Sigmoid colon (tissue), 4 donors: ENCODE measurements around the gene METTL24.

Experiments used
- CTCF ChIP-seq, 4 experiments: fragments of 450-650 bp in 3 of 4; fragments of 200-600 bp in 1 of 4; IDR thresholded peaks; one replicate each; pipeline ENCODE4 v1.5.1; 2016 to 2019; ENCODE audit warnings: antibody characterized with exemption in 4 of 4, mild to moderate bottlenecking in 3 of 4, moderate library complexity in 2 of 4
- EP300 ChIP-seq, 4 donors: sonication (generic); formaldehyde crosslinking; IDR thresholded peaks; one replicate each; pipeline ENCODE4 v1.6.1; 2017; ENCODE audit warnings: antibody characterized with exemption in 4 of 4
- POLR2A ChIP-seq, 2 donors: fragments of 450-650 bp; IDR thresholded peaks; one replicate each; pipeline ENCODE4 v1.6.1; 2016; ENCODE audit warnings: antibody characterized with exemption in 2 of 2, mild to moderate bottlenecking in 2 of 2, moderate library complexity in 2 of 2
- POLR2AphosphoS5 ChIP-seq, 4 donors: sonication (generic); formaldehyde crosslinking; IDR thresholded peaks; one replicate each; pipeline ENCODE4 v1.6.1; 2017; ENCODE audit warnings: antibody characterized with exemption in 4 of 4

- TF ChIP-seq CTCF (IDR thresholded peaks at IDR 0.05) (no peak), POLR2A (IDR thresholded peaks at IDR 0.05) (no peak), POLR2AphosphoS5 (IDR thresholded peaks at IDR 0.05) (no peak), EP300 (IDR thresholded peaks at IDR 0.05) (no peak)
Observed at GRCh38 chr6:110295451-110296165, 62.5 kb downstream of the METTL24 start.
